Measurements from ENCODE around the gene KIAA0586. TPM values are rescaled to one million over a fixed set of nuclear protein-coding genes. Genes with fewer than 3 reads are reported as not detected.
"Not testable (repeated sequence)": the region's sequence is repeated elsewhere in the genome, so short reads cannot be mapped to it uniquely, and the experiment has no call there.

The KIAA0586 gene
- total and polyA plus RNA-seq, 2 of the 13 experiments (the other 11 are each of a cell fraction or from before 2014, with no cell fraction given) = 12.6 to 25.2 TPM

DNA sequence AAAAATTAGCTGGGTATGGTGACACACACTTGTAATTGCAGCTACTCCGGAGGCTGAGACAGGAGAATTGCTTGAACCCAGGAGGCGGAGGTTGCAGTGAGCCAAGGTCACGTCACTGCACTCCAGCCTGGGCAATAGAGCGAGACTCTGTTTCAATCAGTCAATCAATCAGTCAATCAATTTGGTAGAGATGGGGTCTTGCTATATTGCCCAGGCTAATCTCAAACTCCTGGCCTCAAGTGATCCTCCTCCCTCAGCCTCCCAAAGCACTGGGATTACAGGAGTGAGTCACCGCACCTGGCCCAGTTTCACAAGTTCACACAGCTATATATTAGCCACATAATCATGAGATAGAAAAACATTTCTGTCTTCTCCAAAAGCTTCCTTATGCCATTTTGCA, 50.8 kb downstream of the KIAA0586 start:
- H3K4me2 ChIP-seq (ENCODE audit: low read depth, low read length); H3K27ac ChIP-seq (ENCODE audit: extremely low read length, insufficient read depth, low read length); CTCF ChIA-PET (ENCODE audit: low intra/inter-chr PET ratio, low total read pairs); POLR2A ChIA-PET; BruUV-seq (replicated peaks); H3K4me1 ChIP-seq (ENCODE audit: insufficient read depth, low read length); FAIRE-seq; in situ Hi-C loops (cut with HindIII; ENCODE audit: extremely low pct_ligation_motif_present, low pct_unique_long_range_greater_than_20kb); H3K9ac ChIP-seq (ENCODE audit: insufficient read depth, low read depth, low read length); H3K27me3 ChIP-seq (ENCODE audit: control insufficient read depth in 1 of 2, insufficient read depth in 2 of 2, low read length in 2 of 2); H3K4me3 ChIP-seq (replicated peaks in 1 of 3; ENCODE audit: insufficient read depth in 1 of 3, low read depth in 2 of 3, low read length in 3 of 3); intact Hi-C loops (cut with micrococcal nuclease; ENCODE audit: unreplicated experiment); H2AFZ ChIP-seq (ENCODE audit: low read length); H3K9me3 ChIP-seq (ENCODE audit: low read length); DNase-seq (ENCODE audit: low spot score); H4K20me1 ChIP-seq (ENCODE audit: insufficient read depth, low read length); H3K79me2 ChIP-seq (ENCODE audit: insufficient read depth, low read length); ATAC-seq: not testable (repeated sequence)
- H3K36me3 ChIP-seq (replicated peaks in 1 of 2; ENCODE audit: control insufficient read depth in 1 of 2, insufficient read depth in 2 of 2, low read length in 2 of 2) = peaks cover 3 to 15% of the 10 kb centered on the region in 2 experiments
- WGBS (ENCODE audit: low lambda C conversion rate) = 100% methylated on average over 5 of the region's 5 CpGs
- peak; percentile 69 for TF ChIP-seq ZNF121 (CRISPR knock-in tag; IDR thresholded peaks at IDR 0.05)

DNA sequence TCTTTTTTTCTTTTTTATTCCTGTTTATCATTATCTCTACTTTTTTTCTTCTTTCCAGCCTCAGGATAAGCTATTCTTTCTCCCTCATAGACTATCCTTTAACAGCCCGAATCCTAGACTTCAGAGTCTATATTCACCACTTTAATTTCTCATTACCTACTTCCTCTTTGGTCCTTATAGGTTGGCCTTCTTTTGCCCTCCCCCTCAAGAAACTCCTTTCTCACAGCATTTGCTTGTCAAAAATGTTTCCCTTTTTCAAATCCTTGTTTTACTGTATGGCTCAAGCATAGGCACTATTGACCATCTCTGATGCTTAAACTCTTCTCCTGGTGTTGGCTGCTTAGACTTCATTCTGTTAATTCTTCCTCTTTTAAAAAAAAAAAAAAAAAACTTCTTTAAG, 52.5 kb downstream of the KIAA0586 start:
- BruUV-seq (replicated peaks) = no TSS peak

More for the DNA sequence above, 52.5 kb downstream of the KIAA0586 start:
- no peak for DNase-seq (ENCODE audit: low spot score)
- no peak for ATAC-seq
- Histone ChIP-seq H3K27ac (ENCODE audit: extremely low read length, insufficient read depth, low read length) (no peak overlapping the region), H3K27me3 (ENCODE audit: control insufficient read depth in 1 of 2, insufficient read depth in 2 of 2, low read length in 2 of 2) (no peaks in the 10 kb centered on the region), H3K36me3 (replicated peaks in 1 of 2; ENCODE audit: control insufficient read depth in 1 of 2, insufficient read depth in 2 of 2, low read length in 2 of 2) (peaks cover 3 to 12% of the 10 kb centered on the region in 2 experiments), H3K9me3 (ENCODE audit: low read length) (no peaks in the 10 kb centered on the region), H4K20me1 (ENCODE audit: insufficient read depth, low read length) (no peaks in the 10 kb centered on the region), H3K4me3 (replicated peaks in 1 of 3; ENCODE audit: insufficient read depth in 1 of 3, low read depth in 2 of 3, low read length in 3 of 3) (no peak overlapping the region), H3K9ac (ENCODE audit: insufficient read depth, low read depth, low read length) (no peak overlapping the region), H3K79me2 (ENCODE audit: insufficient read depth, low read length) (no peaks in the 10 kb centered on the region), H2AFZ (ENCODE audit: low read length) (no peak overlapping the region), H3K4me1 (ENCODE audit: insufficient read depth, low read length) (no peaks in the 10 kb centered on the region), H3K4me2 (ENCODE audit: low read depth, low read length) (no peak overlapping the region)
- TF ChIP-seq KDM2A (CRISPR knock-in tag; IDR thresholded peaks at IDR 0.05; ENCODE audit: borderline replicate concordance, low read depth) = no peak
- TF ChIP-seq ELF1 (CRISPR knock-in tag; IDR thresholded peaks at IDR 0.05) = no peak
- TF ChIP-seq ZNF781 (CRISPR knock-in tag; IDR thresholded peaks at IDR 0.05; ENCODE audit: borderline replicate concordance, not compliant biosample characterization) = no peak
- no peak for TF ChIP-seq GPN1 (CRISPR knock-in tag; IDR thresholded peaks at IDR 0.05; ENCODE audit: borderline replicate concordance)
- no peak for TF ChIP-seq ATAD3A (CRISPR knock-in tag; IDR thresholded peaks at IDR 0.05)
- TF ChIP-seq ZNF33A (CRISPR knock-in tag; IDR thresholded peaks at IDR 0.05; ENCODE audit: borderline replicate concordance) = no peak
- TF ChIP-seq ADNP (CRISPR knock-in tag; IDR thresholded peaks at IDR 0.05) = no peak
- WGBS (ENCODE audit: low lambda C conversion rate) = 97% methylated on average over 1 of the region's 1 CpG
- intact Hi-C loops (cut with micrococcal nuclease; ENCODE audit: unreplicated experiment) = no loop called here
- no peak for FAIRE-seq
- in situ Hi-C loops (cut with HindIII; ENCODE audit: extremely low pct_ligation_motif_present, low pct_unique_long_range_greater_than_20kb) = no loop called here
- ChIA-PET POLR2A (no interaction called here), CTCF (ENCODE audit: low intra/inter-chr PET ratio, low total read pairs) (no interaction called here)

All from HepG2 (cell line).